Measurements from ENCODE around the gene ARHGDIG. TPM values are rescaled to one million over a fixed set of nuclear protein-coding genes. Genes with fewer than 3 reads are reported as not detected.

Gene ARHGDIG
- total and polyA plus RNA-seq, 5 donors from 2014 or later = not detected

- Histone ChIP-seq H3K27me3 (ENCODE audit: control insufficient read depth, insufficient read depth, low read length) (no peaks in the 10 kb centered on the region), H3K4me1 (ENCODE audit: control insufficient read depth, insufficient read depth, low read length, poor library complexity, severe bottlenecking) (no peaks in the 10 kb centered on the region), H3K9me3 (ENCODE audit: control insufficient read depth in 2 of 2, low read length in 2 of 2) (no peaks in the 10 kb centered on the region), H3K27ac (ENCODE audit: insufficient read depth, low read length, poor library complexity, severe bottlenecking) (no peak overlapping the region), H3K36me3 (ENCODE audit: control insufficient read depth, insufficient read depth, low read length) (peaks cover 29% of the 10 kb centered on the region), H3K4me3 (ENCODE audit: low read depth, low read length) (no peak overlapping the region)
- ATAC-seq (ENCODE audit: low read depth in 2 of 2) (no peak), DNase-seq (no peak)
- Mint-ChIP-seq H3K27me3 (peaks cover 5% of the 10 kb centered on the region), H3K4me1 (no peaks in the 10 kb centered on the region), H3K4me3 (no peak overlapping the region), H3K9me3 (peaks cover 0 to 2% (median 0%) of the 10 kb centered on the region in 7 donors), H3K36me3 (peaks cover 14% of the 10 kb centered on the region), H3K27ac (no peak overlapping the region)
These were observed 9.1 kb downstream of the ARHGDIG start for GRCh38 chr16:289395-289997.

GRCh38 chr16:290015-290680 is 9.8 kb downstream of the ARHGDIG start:
- Histone ChIP-seq H3K4me3 (ENCODE audit: low read depth, low read length) (no peak overlapping the region), H3K4me1 (ENCODE audit: control insufficient read depth, insufficient read depth, low read length, poor library complexity, severe bottlenecking) (no peaks in the 10 kb centered on the region), H3K36me3 (ENCODE audit: control insufficient read depth, insufficient read depth, low read length) (peaks cover 29% of the 10 kb centered on the region), H3K27ac (ENCODE audit: insufficient read depth, low read length, poor library complexity, severe bottlenecking) (no peak overlapping the region), H3K27me3 (ENCODE audit: control insufficient read depth, insufficient read depth, low read length) (no peaks in the 10 kb centered on the region), H3K9me3 (ENCODE audit: control insufficient read depth in 2 of 2, low read length in 2 of 2) (no peaks in the 10 kb centered on the region)
- Mint-ChIP-seq H3K4me1 (no peaks in the 10 kb centered on the region), H3K27me3 (peaks cover 5% of the 10 kb centered on the region), H3K9me3 (peaks cover 0 to 2% (median 0%) of the 10 kb centered on the region in 7 donors), H3K27ac (no peak overlapping the region), H3K36me3 (peaks cover 14% of the 10 kb centered on the region), H3K4me3 (no peak overlapping the region)
- no peak for ATAC-seq (ENCODE audit: low read depth in 2 of 2)
- DNase-seq = no peak

DNA sequence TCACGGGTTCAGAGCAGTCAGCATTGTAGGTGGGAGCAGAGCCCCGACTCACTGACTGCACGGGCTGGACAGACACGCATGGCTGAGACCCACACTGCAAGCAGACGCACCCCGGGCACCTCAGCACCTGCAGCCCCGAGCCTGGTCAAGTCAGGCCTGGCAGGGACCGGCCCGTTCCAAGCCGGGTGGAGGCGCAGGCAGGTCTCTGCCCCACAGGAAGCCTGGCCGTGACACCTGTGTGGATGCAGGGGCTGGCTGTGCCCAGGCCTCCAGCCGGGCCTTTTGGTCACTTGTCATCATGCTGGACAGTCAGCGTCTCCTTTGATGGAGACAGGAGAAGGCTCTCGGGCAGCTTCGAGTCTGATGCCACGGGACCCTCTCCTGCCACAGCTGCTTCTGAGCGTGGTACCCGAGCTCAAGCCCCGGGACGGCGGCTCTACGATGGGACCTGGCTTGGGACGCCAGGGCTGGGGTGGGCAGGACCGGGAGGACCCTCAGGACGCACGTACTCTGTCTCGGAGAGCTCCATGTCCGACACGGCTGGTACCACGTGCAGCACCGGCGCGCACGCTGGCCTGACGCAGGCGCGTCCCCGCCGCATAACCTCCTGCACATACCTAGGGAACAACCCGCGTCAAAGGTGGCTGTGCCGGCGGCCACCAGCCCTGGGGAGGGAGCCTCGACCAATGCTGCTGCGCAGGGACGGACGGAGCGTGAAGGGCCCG is 10.5 kb downstream of the ARHGDIG start:
- H3K9me3 ChIP-seq (ENCODE audit: control insufficient read depth in 2 of 2, low read length in 2 of 2) = no peaks in the 10 kb centered on the region
- ATAC-seq (ENCODE audit: low read depth in 2 of 2) (no peak), DNase-seq (no peak)
- peaks cover 29% of the 10 kb centered on the region for H3K36me3 ChIP-seq (ENCODE audit: control insufficient read depth, insufficient read depth, low read length)
- Mint-ChIP-seq H3K9me3 (peaks cover 0 to 2% (median 0%) of the 10 kb centered on the region in 7 donors), H3K36me3 (peaks cover 14% of the 10 kb centered on the region), H3K4me3 (no peak overlapping the region), H3K27ac (no peak overlapping the region), H3K4me1 (no peaks in the 10 kb centered on the region), H3K27me3 (peaks cover 5% of the 10 kb centered on the region)
- no peaks in the 10 kb centered on the region for H3K27me3 ChIP-seq (ENCODE audit: control insufficient read depth, insufficient read depth, low read length)
- no peak overlapping the region for H3K4me3 ChIP-seq (ENCODE audit: low read depth, low read length)
- no peaks in the 10 kb centered on the region for H3K4me1 ChIP-seq (ENCODE audit: control insufficient read depth, insufficient read depth, low read length, poor library complexity, severe bottlenecking)
- no peak overlapping the region for H3K27ac ChIP-seq (ENCODE audit: insufficient read depth, low read length, poor library complexity, severe bottlenecking)

DNA sequence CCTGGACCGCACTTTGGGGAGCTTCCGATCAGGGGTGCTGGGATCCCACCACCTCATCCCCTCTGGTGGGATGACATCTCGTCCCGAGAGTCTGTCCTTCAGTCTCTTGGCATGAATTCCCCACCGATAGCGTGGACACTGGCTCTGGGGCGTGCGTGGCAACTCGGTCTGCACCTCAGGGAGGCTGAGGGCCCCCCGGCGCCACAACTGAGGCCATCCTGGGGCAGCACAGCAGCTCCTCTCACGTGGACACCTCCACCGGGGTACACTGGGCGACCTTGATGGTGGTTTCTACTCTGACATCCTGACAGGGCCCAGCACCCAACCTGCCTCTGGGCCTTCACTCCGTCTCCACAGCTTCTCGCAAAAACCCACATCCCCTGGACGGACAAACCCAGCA is 11.1 kb downstream of the ARHGDIG start:
- H3K27ac ChIP-seq (ENCODE audit: insufficient read depth, low read length, poor library complexity, severe bottlenecking) = no peak overlapping the region
- peaks cover 10% of the 10 kb centered on the region for H3K36me3 Mint-ChIP-seq
- peaks cover 0 to 2% (median 0%) of the 10 kb centered on the region in 7 donors for H3K9me3 Mint-ChIP-seq
- H3K4me3 Mint-ChIP-seq = no peak overlapping the region
- no peaks in the 10 kb centered on the region for H3K4me1 ChIP-seq (ENCODE audit: control insufficient read depth, insufficient read depth, low read length, poor library complexity, severe bottlenecking)
- ATAC-seq (ENCODE audit: low read depth in 2 of 2) (no peak), DNase-seq (no peak)
- peaks cover 29% of the 10 kb centered on the region for H3K36me3 ChIP-seq (ENCODE audit: control insufficient read depth, insufficient read depth, low read length)
- H3K27me3 Mint-ChIP-seq = peaks cover 5% of the 10 kb centered on the region
- no peak overlapping the region for H3K4me3 ChIP-seq (ENCODE audit: low read depth, low read length)
- no peak overlapping the region for H3K27ac Mint-ChIP-seq
- H3K27me3 ChIP-seq (ENCODE audit: control insufficient read depth, insufficient read depth, low read length) = no peaks in the 10 kb centered on the region
- no peaks in the 10 kb centered on the region for H3K9me3 ChIP-seq (ENCODE audit: control insufficient read depth in 2 of 2, low read length in 2 of 2)
- no peaks in the 10 kb centered on the region for H3K4me1 Mint-ChIP-seq

GRCh38 chr16:293043-293775 is 12.8 kb downstream of the ARHGDIG start:
- peaks cover 5% of the 10 kb centered on the region for H3K27me3 Mint-ChIP-seq
- Histone ChIP-seq H3K36me3 (ENCODE audit: control insufficient read depth, insufficient read depth, low read length) (peaks cover 30% of the 10 kb centered on the region), H3K4me1 (ENCODE audit: control insufficient read depth, insufficient read depth, low read length, poor library complexity, severe bottlenecking) (no peaks in the 10 kb centered on the region), H3K27ac (ENCODE audit: insufficient read depth, low read length, poor library complexity, severe bottlenecking) (no peak overlapping the region), H3K27me3 (ENCODE audit: control insufficient read depth, insufficient read depth, low read length) (no peaks in the 10 kb centered on the region), H3K9me3 (ENCODE audit: control insufficient read depth in 2 of 2, low read length in 2 of 2) (no peaks in the 10 kb centered on the region), H3K4me3 (ENCODE audit: low read depth, low read length) (no peak overlapping the region)
- DNase-seq (no peak), ATAC-seq (ENCODE audit: low read depth in 2 of 2) (no peak)
- H3K4me3 Mint-ChIP-seq = no peak overlapping the region
- no peak overlapping the region for H3K27ac Mint-ChIP-seq
- peaks cover 0 to 2% (median 0%) of the 10 kb centered on the region in 7 donors for H3K9me3 Mint-ChIP-seq
- H3K4me1 Mint-ChIP-seq = no peaks in the 10 kb centered on the region
- H3K36me3 Mint-ChIP-seq = peaks cover 5% of the 10 kb centered on the region

GRCh38 chr16:296276-296675 is 15.9 kb downstream of the ARHGDIG start:
- Mint-ChIP-seq H3K27me3 (no peaks in the 10 kb centered on the region), H3K27ac (no peak overlapping the region), H3K36me3 (peaks cover 5% of the 10 kb centered on the region), H3K9me3 (peaks cover 0 to 2% (median 0%) of the 10 kb centered on the region in 7 donors), H3K4me3 (no peak overlapping the region), H3K4me1 (no peaks in the 10 kb centered on the region)
- Histone ChIP-seq H3K4me3 (ENCODE audit: low read depth, low read length) (no peak overlapping the region), H3K36me3 (ENCODE audit: control insufficient read depth, insufficient read depth, low read length) (peaks cover 21% of the 10 kb centered on the region), H3K27ac (ENCODE audit: insufficient read depth, low read length, poor library complexity, severe bottlenecking) (no peak overlapping the region), H3K27me3 (ENCODE audit: control insufficient read depth, insufficient read depth, low read length) (no peaks in the 10 kb centered on the region), H3K4me1 (ENCODE audit: control insufficient read depth, insufficient read depth, low read length, poor library complexity, severe bottlenecking) (no peaks in the 10 kb centered on the region), H3K9me3 (ENCODE audit: control insufficient read depth in 2 of 2, low read length in 2 of 2) (no peaks in the 10 kb centered on the region)
- DNase-seq = no peak
- no peak for ATAC-seq (ENCODE audit: low read depth in 2 of 2)

- H3K27me3 ChIP-seq (ENCODE audit: control insufficient read depth, insufficient read depth, low read length) = no peaks in the 10 kb centered on the region
- Mint-ChIP-seq H3K27ac (no peak overlapping the region), H3K36me3 (peaks cover 5% of the 10 kb centered on the region), H3K4me1 (no peaks in the 10 kb centered on the region), H3K9me3 (peaks cover 0 to 2% (median 0%) of the 10 kb centered on the region in 7 donors), H3K27me3 (no peaks in the 10 kb centered on the region), H3K4me3 (no peak overlapping the region)
- H3K27ac ChIP-seq (ENCODE audit: insufficient read depth, low read length, poor library complexity, severe bottlenecking) = no peak overlapping the region
- H3K36me3 ChIP-seq (ENCODE audit: control insufficient read depth, insufficient read depth, low read length) = peaks cover 24% of the 10 kb centered on the region
- no peaks in the 10 kb centered on the region for H3K4me1 ChIP-seq (ENCODE audit: control insufficient read depth, insufficient read depth, low read length, poor library complexity, severe bottlenecking)
- H3K4me3 ChIP-seq (ENCODE audit: low read depth, low read length) = no peak overlapping the region
- no peaks in the 10 kb centered on the region for H3K9me3 ChIP-seq (ENCODE audit: control insufficient read depth in 2 of 2, low read length in 2 of 2)
- DNase-seq (no peak), ATAC-seq (ENCODE audit: low read depth in 2 of 2) (no peak)
These were observed 16.6 kb downstream of the ARHGDIG start for GRCh38 chr16:296806-297510.

Data from CD4-positive, CD25-positive, alpha-beta regulatory T cell (primary cell).